GM19467 (cell line): ENCODE results near the gene PSAP.
A peak's percentile ranks its signal among the peaks of the same experiment; 100 is the strongest.

Experiments used
- ATAC-seq: cut with Tn5 transposase; IDR thresholded peaks from one replicate; pipeline ENCODE4 v1.9.1; 2021; ENCODE audit warnings: mild to moderate bottlenecking, moderate library complexity; ENCODE audit not compliant: unreplicated experiment

Gene PSAP

DNA sequence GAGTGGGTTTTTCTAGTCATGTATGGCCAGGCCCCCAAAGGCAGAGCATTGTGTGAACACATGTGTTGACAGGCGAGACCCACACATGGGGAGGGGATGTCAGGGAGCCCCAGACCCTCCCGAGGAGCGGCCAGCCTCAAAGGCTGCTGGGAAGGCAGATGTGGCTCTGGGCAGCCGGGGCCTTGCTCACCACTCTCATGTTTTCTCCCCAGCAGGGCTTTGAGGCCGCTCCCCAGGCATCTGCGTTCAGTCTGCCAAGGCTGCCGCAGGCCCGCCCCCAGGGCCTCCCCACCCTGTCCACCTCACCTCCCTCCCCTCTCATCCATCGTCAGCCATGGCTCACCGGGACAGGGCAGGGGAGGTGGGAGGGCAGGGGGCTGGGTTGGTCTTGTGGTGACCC, 61.2 kb downstream of the PSAP start:
- ATAC-seq: no peak

DNA sequence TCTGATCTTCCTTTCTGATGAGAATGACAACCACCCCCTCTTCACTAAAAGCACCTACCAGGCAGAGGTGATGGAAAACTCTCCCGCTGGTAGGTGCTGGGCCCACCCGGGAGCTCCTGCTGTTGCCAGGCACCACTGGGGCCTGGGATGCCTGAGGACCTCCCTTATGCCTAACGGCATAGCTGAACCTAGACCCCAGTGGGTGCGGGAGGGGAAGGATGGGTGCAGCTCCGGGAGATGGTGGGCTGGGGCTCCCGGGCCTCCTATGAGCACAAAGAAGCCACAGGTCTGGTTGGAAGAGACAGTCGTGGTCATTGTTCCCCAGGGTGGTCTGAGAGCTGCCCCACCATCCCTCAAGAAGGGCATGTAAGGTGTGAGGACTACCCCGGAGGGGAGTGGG, 62.1 kb downstream of the PSAP start:
- ATAC-seq: no peak

DNA sequence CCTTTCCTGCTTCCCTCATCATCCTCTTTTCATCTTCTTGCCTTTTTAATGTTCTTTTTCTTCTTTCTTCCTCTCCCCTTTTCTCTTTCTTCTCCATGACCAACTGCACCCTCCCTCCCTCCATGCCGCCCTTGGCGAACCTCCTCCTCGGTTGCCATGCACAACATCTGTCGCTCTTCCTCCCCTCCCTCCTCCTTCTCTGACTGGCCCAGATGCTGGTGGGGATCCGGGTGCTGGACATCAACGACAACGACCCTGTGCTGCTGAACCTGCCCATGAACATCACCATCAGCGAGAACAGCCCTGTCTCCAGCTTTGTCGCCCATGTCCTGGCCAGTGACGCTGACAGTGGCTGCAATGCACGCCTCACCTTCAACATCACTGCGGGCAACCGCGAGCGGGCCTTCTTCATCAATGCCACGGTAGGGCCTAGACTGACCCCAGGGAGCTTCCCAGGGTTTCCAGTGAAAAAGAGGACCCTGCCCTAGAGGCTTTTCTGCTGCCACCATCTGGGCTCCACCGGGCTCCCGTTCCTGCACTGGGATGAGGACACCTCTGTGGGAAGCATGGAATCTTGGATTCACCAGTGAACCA, 66.3 kb downstream of the PSAP start:
- ATAC-seq: no peak

DNA sequence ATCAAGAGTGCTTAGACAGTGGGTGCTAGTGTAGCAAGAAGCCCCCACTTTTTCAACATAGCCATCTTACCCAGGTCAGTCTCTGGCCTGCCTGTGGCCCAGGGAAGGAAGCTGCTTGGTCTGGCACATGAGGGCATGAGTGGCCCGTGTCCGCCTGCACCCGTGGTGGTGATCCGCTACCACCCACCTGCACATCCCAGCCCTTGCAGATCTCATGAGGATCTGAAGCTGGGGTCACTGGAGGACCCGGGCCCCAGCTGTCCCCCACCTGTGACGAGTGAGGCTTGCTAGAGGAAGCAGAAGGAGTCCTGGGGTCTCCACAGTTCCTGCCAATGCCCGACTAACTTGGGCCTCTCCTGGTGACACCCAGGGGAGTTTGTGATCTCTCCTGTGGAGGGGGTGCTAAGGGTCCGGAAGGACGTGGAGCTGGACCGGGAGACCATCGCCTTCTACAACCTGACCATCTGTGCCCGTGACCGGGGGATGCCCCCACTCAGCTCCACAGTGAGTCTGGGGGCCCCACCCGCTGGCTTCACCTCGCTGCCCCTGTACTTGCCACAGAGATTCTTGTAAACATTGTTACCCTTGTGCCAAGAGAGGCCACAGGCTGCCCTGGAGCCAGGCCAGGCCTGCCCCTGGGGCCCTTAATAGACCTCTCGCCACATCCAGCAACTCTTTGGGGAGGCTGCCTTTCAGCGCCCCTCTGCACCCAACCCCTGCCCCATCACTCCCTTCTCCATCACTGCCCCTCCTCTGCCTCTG, 67.0 kb downstream of the PSAP start:
- ATAC-seq: no peak

DNA sequence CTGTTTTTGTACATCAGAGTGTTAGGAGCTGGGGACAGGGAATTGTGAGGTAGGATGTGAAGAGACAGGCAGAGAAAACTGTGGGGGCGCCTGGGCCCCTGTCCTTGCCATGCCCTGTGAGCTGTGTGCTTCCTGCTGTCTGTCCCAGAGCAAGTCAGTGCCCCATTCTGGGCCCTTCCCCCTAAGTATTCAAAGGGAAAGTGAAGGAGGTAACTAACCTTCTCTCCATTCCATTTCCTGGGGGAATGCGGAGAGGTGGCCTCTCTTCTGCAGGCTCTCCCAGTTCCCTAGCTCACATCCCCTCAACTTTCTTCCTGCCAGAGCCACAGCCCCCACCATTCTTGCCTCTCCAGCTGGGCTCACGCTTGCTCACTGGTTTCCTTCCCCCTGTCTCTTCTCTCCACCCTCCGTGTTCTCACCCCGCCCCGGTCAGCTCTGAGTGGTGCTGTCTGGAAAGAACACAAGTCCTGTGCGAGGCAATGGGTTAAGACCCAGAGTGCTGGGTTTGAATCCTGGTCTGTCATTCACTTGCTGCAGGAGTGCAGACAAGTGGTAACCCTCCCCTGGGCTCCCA, 68.0 kb downstream of the PSAP start:
- no peak for ATAC-seq

DNA sequence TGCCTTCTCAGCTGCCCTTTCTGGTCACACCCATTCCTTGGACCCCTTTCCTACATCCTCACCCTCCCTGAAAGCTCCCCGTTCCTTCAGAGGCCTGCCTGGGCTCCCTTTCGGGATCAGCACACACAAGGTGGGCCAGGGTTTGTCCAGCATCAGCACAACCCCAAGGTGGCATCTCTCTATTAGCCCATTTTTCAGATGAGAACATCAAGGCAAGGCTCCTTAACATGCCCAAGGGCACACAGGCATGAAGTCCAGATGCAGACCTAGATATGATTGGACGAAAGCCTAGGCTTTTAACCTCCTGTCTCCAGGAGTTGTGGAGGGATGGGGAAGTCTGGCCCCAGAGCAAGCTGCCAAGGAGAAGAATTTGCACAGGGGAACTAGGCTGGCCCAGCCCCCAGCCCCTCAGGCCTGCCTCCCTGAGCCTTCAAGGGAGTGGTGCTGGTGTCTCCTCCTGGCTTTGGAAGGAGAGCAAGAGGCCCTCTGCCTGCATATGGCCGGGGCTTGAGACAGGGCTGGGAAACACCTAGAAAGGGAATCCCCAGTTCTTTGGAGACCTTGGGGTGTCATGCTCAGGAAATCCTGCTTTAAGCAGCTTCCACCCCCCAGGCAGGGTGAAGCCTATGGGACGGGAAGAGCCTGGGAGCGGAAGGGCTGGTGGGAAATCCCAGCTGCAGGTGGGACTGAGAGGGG, 68.7 kb downstream of the PSAP start:
- no peak for ATAC-seq

DNA sequence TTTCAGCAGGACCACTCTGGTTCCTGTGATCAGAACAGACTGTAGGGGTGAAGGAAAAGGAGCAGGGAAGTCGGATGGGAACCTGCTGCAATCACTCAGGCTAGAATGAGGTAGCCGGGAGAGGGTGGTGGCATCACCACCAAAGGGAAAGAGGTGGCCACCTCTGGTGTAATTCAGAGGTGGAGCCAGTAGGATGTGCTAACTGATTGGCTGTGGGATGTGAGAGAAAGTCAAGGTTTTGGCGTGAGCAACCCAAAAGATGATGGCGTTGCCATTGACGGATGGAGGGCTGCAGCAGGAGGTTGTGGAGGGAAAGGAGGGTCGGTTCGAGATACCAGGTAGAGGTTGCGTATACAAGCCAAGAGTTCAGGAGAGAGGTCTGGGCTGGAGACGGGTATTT, 70.3 kb downstream of the PSAP start:
- no peak for ATAC-seq

DNA sequence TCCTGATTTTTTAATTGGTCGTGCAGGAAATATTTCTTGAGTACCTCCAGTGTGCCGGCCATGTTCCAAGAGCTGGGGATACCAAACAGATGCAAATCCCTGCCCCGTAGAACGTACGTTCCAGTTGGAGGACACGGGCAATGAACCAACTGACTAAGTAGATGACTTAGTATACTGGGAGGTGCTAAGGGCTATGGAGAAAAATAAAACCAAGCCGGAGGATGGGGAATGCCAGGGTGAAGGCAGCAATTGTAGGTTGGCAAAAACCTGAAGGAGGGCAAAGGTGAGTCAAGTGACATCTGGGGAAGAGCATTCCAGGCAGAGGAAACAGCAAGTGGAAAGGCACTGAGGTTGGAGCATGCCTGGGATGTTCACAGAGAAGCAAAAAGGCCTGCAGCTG, 70.9 kb downstream of the PSAP start:
- ATAC-seq: no peak

DNA sequence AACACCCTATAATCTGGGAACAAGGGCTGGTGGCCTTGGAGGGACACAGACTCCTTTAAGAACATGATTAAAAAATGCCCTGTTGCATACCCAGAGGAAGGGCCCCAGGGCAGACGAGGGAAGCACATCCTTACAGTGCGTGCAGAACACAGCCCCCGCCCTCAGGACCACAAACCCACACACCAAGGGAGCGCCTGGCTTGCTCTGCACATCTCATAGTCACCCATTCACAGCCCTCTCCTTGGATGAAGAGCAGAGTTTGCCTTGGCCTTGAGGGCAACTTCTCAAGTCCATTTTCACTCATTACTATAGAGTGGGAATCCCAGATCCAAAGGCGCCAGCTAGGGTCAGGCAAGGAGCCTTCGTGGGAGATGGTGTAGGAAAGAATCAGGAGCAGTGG, 71.4 kb downstream of the PSAP start:
- ATAC-seq: no peak

DNA sequence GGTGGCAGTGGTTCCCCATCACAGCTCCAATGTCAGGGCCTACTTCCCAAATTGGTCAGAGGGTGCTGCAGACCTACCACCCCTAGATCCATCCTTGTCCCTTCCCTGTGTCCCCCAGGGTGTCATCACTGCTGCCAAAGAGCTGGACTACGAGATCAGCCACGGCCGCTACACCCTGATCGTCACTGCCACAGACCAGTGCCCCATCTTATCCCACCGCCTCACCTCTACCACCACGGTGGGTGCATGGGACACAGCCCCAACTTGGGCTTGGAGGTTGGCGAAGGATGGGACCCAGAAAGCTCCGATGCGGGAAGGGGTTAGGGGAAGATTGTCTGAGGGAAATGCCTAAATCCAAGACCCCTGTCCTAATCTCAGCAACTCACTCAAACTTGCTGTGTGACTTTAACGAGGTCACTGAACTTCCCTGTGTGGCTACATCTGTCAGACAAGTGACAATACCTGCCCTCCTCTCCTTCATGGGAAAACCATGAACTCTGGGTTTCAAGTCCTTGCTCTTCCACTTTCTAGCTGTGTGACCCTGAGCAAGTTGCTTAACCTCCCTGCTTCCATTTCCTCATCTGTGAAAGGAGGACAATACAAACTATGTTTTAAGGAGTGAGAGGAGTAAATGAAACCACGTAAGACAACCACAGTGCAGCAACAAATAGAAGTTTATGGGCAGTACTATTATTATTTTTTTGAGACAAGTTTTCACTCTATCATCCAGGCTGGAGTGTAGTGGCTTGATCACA, 72.8 kb downstream of the PSAP start:
- ATAC-seq: no peak

DNA sequence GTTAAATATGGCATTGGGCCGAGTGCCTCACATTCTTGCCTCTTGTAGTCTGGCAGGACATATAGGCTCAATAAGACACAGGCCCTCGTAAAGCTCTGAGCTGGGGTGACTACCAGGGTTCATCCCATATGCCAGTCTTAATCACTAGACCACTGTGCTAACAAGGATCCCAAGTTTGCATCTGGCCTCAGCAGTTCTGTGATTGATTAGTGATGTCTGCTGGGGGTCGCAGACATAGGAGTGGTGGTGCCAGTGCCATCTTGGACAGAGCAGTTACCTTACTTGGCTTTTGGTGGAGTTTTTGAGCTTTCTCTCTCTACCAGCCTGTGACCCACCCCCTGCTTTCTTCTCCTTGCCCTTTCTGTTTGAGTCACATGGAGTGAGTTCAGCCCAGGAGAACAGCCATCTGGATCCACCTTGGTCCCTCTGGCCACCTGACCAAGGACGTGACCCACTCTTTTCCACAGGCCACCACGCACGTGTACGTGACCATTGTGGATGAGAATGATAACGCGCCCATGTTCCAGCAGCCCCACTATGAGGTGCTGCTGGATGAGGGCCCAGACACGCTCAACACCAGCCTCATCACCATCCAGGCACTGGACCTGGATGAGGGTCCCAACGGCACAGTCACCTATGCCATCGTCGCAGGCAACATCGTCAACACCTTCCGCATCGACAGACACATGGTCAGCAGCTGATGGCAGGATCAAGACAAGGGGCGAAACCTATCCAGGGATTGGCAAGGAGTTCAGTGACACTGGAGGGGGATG, 73.7 kb downstream of the PSAP start:
- no peak for ATAC-seq

DNA sequence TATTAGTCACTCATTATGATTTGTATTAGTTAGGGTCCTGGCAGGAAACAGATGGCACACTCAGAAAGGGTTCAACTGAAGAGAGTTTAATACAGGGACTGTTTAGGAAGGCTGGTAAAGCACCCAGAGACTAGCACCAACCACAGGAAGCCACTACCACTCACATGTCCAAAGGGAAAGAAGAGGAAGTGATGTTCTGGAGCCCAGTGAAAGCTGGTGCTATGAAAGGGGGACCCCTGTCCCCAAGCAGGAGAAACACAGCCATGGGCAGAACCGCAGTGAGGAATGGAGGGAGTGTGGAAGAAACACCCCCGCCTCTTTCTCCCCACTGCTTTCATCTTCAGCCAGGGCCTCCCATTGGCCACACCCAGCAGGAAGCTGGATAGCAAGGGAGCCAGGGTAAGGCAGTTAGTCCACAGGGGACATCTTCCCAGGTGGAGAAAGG, 74.5 kb downstream of the PSAP start:
- no peak for ATAC-seq

DNA sequence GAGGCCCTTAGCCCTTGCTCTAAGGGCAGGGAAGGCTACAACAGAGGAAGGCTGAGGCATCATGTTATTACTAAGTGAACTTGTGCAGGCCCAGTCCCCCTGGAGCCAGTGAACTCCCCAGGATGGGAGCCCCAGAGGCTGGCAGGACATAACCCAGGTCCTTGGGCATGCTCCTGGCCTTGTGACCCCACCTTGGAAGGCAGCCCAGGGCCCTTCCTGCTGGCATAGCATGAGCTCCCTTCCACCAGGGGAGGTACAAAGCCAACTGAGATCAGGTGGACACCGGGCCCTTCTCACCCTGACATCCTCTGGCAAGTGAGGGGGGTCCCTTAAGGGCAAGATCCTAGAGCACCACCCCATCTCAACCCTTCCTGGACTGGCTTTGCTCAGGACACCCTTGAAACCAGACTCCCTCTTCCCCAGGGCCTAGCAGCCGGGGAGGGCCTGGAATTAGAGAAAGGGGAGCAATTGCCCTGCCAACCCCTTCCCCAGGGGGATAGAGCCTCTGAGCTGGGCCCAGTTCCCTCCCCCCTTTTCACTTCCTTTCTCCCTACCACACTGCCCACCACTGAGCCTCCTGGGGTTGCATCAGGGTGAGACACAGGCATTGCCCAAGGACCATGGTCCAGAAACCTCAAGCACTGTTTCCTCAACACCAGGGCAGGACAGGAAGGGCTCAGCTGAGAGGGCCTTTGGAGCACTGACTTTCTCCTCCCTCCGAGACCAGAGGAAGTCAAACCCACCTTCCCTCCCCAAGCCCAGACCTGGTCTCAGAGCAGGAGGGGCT, 75.9 kb downstream of the PSAP start:
- no peak for ATAC-seq

DNA sequence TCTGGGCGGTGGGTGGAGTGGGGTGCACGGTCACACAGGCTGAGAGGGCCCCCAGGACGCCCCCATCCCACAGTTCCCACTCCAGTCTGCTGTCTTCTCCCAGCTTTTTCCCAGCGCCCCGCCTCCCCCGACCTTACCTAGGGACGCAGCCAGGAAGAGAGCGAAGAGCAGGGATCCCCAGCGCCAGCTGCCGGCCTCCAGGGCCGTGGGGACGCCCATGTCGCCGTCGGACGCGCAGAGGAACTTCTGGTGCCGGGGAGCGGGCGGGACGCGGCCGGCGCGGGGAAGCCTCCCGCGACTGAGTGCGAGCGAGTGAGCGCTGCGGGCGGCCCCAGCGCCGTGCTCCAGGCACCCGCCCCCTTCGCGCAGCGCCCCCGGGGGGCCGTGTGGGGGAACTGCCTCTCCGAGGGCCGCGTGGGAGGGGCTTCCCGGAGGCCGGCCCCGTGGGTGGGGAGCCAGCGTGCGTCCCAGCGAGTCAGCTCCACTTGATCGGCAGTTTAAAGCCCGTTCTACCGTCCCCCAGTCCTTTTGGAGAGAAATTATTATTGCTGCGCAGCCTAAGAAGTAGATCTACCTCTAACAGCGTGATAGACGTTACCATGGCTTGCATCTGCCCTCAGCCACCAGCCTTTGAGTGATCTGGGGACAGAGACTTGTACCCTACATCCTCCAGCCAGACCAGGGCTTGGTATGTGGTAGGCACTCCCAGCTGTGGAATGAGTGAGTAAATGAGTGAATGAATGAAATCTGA, 77.7 kb downstream of the PSAP start, which contains the start of gene VSIR:
TSS of gene VSIR (minus strand) at position 300 of the 751 bp plus-strand sequence. CDS start at position 219, 81 bp downstream.
- peak; percentile 52 for ATAC-seq

DNA sequence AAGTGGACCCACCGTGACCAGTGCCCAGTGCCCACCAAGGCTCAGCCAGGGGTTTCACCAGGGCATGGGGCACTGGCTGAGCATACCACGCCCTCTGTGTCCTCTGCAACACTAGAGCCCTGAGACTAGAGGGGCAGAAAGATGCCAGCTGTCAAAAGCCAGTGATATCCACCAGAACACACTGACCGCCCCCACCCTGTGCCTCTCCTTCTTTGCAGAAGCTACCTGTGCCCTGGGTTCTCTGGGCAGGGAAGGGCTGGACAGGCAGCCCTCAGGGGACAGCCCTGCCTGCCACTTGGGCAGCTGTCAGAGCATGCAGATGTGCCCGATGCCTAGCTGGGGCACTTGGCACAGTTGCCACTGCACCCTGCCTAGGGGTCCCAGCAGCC, 78.2 kb downstream of the PSAP start:
- ATAC-seq: no peak

DNA sequence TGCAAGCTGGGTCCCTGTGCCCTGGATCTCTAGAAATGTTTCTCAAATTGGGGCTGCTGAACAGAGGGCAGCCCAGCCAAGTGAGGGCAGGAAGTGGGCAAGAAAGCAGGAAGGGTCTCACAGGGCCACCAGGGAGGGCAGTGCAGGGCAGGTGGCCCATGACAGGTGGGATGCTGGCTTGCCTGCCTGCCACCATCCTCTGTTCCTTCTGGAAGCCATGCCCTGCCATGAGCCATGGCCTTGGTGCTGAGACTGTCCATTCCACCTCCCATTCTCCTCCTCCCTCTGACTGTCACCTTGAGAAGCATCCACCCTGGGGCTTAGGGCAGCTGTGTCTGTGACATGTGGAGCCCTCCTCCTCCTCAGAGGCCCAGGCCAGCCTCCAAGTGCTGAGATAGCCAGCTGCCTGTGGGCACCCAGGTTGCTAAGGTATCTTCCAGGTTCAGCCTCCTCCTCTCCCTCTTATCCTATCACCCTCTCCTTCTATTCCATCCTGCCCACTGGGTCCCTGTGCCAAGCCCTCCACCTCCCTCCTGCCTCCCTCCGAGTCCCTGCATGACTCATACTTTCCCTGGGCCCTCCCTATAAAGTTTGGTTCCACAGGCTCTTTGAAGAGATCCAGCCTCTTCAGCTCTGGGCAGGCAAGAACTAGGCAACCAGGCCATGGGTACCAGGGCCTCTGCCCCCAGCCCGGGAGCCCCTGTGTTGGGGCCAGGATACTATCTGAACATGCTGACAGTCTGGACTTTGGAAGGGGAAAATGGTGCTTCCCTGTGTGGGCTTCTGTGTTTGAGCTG, 79.0 kb downstream of the PSAP start:
- no peak for ATAC-seq

DNA sequence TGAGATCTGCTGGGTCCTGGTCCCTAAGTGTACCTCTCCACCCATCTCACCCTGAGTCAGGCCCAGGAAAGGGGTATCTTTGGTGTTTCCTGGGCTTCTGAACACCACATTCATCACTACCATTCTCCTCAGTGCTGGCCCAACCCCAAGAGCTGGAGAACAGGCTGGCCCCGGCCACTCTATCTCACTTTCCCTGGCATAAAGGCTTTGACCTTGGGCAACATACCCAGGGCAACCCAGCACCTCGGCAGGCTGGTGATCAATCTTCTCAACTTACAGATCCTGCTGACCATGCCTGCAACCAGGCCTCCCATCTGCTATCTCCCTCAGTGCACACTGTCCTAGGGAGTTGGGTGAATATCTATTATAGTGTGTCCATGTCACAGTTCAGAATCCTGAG, 79.8 kb downstream of the PSAP start:
- no peak for ATAC-seq

DNA sequence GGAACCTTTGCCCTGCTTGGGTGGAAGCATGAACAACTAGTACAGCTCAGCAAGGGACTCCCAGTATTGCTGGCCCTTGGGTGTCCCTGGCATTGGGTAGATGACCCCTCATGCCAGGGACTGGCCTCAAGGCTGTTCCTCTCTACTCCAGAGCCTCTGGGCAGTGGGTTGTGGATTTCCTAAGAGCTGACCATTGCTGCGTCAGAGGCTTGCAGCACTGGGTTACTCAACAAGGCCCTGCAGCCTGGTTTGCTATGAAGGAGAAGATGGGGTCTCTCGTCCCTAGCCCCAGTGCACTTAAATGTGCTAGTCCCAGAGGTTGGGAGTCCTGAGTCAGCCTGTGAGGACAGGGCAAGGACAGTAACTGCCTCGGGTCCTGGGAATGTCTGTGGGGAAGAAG, 80.3 kb downstream of the PSAP start:
- no peak for ATAC-seq
